ENCODE measurements around the gene SCP2D1.

DNA sequence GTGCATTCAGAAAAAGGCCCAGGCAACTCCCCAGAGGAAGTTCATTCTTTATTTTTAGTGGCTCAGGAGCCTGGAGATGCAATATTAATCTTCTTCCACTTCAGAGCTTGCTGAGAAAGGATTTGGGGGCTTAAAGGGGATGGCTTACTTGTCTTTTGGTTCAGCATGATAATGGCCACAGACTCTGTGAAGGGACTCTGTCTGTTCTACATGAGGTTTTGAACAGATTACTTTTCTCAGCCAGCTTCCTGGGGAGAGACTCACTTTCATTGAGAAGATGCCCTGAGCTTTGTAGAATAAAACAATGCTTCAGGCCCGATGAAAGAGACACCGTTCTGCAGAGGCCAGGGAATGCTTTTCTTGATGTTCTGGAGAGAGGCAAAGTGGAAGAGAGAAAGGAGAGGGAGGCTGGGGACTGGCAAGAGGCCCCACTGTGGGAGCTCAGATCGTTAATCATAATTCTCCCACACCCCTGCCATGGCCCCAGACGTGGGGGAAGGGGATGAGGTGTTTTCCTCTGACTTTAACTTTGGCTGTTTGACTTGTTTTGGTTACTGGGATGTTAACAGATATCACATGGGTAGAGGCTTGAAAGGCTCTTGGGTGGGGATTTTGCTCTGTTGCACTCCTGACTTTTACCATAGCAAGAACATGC lies 19.1 kb downstream of the SCP2D1 start:
- TF ChIP-seq, protein P1, sequence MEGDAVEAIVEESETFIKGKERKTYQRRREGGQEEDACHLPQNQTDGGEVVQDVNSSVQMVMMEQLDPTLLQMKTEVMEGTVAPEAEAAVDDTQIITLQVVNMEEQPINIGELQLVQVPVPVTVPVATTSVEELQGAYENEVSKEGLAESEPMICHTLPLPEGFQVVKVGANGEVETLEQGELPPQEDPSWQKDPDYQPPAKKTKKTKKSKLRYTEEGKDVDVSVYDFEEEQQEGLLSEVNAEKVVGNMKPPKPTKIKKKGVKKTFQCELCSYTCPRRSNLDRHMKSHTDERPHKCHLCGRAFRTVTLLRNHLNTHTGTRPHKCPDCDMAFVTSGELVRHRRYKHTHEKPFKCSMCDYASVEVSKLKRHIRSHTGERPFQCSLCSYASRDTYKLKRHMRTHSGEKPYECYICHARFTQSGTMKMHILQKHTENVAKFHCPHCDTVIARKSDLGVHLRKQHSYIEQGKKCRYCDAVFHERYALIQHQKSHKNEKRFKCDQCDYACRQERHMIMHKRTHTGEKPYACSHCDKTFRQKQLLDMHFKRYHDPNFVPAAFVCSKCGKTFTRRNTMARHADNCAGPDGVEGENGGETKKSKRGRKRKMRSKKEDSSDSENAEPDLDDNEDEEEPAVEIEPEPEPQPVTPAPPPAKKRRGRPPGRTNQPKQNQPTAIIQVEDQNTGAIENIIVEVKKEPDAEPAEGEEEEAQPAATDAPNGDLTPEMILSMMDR (IDR thresholded peaks at IDR 0.05): no peak
- no peak for TF ChIP-seq EP300 (IDR thresholded peaks at IDR 0.05)
